Measurements from ENCODE around the gene SELENOI.

Gene SELENOI, protein sequence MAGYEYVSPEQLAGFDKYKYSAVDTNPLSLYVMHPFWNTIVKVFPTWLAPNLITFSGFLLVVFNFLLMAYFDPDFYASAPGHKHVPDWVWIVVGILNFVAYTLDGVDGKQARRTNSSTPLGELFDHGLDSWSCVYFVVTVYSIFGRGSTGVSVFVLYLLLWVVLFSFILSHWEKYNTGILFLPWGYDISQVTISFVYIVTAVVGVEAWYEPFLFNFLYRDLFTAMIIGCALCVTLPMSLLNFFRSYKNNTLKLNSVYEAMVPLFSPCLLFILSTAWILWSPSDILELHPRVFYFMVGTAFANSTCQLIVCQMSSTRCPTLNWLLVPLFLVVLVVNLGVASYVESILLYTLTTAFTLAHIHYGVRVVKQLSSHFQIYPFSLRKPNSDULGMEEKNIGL

DNA sequence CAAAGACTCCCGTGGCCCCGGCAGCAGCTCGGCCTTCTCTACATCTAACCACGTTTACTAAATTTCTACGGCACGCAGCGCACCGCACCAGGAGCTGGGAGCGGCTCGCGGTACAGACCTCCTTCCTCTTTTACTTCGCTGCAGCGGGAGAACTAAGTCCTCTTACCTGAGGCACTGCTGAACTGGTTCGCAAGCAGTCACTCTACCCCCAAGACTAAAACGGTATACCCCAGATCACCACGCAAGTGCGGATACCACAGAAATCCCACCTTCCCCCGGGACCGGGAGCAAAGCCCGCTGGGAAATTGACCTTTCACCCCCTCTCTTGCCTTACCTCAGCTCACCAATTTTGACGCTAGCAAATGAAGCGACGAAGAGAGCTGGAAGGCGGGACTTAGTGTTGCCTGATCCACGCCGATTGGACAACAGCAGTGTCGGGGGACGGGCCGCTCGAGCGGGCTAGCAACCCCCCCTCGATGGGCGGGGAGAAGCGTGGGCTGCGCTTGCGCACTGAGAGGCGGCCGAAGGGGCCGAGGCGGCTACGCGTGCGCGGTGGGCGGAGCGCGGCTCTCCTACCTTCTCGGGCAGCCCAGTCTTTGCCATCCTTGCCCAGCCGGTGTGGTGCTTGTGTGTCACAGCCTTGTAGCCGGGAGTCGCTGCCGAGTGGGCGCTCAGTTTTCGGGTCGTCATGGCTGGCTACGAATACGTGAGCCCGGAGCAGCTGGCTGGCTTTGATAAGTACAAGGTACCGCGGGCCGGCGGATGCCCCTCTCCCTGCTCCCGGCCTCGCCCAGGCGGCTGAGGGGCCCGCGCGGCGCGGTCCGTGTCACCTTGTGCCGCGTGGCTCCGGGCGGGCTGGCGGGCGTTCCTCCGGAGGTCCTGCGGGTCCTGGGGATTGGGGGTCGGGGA is at the start of gene SELENOI:
SELENOI (plus strand) TSS at position 599 of the 909 bp plus-strand sequence; CDS start at position 689, 90 bp downstream.
- ChIA-PET POLR2A (interaction anchor here (0.5 to 1.0 kb wide), 3 partner anchors 10 to 927 kb away, joined by 3 to 8 read pairs (median 3); no protein-coding TSS in a partner anchor), CTCF (interaction anchor here (0.9 to 3.5 kb wide), 4 partner anchors 9 to 257 kb away, joined by 3 to 13 read pairs (median 4); no protein-coding TSS in a partner anchor)
- DNase-seq (ENCODE audit: extremely low spot score), result peak; percentile 98
- TF ChIP-seq, protein P1, sequence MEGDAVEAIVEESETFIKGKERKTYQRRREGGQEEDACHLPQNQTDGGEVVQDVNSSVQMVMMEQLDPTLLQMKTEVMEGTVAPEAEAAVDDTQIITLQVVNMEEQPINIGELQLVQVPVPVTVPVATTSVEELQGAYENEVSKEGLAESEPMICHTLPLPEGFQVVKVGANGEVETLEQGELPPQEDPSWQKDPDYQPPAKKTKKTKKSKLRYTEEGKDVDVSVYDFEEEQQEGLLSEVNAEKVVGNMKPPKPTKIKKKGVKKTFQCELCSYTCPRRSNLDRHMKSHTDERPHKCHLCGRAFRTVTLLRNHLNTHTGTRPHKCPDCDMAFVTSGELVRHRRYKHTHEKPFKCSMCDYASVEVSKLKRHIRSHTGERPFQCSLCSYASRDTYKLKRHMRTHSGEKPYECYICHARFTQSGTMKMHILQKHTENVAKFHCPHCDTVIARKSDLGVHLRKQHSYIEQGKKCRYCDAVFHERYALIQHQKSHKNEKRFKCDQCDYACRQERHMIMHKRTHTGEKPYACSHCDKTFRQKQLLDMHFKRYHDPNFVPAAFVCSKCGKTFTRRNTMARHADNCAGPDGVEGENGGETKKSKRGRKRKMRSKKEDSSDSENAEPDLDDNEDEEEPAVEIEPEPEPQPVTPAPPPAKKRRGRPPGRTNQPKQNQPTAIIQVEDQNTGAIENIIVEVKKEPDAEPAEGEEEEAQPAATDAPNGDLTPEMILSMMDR (IDR thresholded peaks at IDR 0.05; ENCODE audit: control extremely low read depth, extremely low read depth, low read depth, missing control alignments), result no peak

DNA sequence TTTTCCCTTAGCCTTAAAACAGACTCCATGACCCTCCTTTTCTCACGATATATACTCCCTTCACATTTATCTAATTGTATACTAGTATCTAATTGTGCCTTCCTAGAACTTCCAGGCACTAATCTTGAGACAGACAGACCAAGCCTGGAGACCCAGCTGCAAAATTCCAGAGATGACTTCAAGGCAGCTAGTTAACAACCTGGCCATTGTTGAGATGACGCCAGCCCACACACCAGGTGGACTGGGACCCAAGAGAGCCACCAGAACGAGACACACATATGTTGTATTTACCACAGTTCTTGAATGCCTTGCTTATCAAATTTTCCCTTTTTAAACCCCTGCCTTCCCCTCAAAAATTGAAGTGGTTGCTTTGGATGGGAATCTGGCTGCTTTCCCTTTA is 48.9 kb upstream of the SELENOI start:
- TF ChIP-seq, protein P1 (IDR thresholded peaks at IDR 0.05; ENCODE audit: control extremely low read depth, extremely low read depth, low read depth, missing control alignments), result no peak
- no peak for DNase-seq (ENCODE audit: extremely low spot score)
- ChIA-PET POLR2A (no interaction called here), CTCF (no interaction called here)

DNA sequence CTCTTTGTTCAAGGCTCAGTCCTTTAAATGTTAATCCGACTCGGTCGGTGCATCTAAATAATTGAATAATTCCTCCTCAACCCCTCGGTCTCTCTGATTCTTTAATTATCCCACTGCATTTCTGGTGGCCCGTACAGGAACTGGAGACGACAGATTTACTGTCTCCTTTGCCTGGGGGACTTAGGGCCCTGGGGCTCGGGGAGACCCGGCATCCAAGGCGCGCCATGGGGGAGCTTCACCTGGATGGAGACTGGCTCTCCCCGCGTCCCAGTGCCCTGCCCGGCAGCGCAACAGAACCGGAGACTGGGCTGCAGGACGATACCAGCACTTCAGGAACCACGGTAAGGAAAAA is 47.7 kb upstream of the SELENOI start:
- TF ChIP-seq, protein P1 (IDR thresholded peaks at IDR 0.05; ENCODE audit: control extremely low read depth, extremely low read depth, low read depth, missing control alignments), result no peak
- no peak for DNase-seq (ENCODE audit: extremely low spot score)
- ChIA-PET POLR2A (no interaction called here), CTCF (interaction anchor here (1.1 to 1.2 kb wide), 2 partner anchors 8 to 11 kb away, joined by 3 to 4 read pairs; no protein-coding TSS in a partner anchor)

DNA sequence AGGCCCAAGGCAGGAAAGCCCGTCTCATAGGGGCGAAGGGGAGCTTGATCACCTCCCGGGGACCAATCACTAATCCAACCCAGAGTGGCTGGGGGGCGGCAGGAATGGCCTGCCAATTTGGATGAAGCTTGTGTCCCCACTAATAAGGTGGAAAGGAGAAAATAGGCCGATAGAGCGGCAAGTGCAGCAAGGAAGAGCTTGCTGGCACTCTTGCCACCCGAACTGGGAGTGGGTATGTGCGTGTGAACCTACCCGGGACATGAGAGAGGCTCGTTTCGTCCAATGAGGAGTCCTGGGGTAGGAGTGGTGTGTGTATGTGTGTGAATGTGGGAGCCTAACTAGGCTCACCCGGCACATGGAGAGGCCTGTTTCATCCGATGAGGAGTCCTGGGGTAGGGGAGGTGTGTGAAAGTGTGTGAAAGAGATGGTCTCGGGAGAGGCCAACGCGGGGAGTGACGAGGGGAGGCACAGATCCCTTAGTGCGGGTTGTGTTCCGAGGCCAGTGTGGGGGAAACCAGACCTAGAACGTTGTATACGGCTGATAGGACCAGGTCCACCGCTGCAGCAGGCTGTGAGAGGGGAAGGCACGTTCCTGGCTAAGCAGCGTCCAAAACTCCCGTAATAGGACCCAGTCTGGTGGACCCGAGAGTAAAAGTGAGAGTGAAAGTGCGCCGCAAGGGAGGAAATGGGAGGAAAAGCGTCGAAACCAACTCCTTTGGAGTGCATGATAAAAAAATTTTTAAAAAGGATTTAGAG is 47.1 kb upstream of the SELENOI start:
- TF ChIP-seq, protein P1 (IDR thresholded peaks at IDR 0.05; ENCODE audit: control extremely low read depth, extremely low read depth, low read depth, missing control alignments), result no peak
- ChIA-PET CTCF (interaction anchor here (1.1 to 1.2 kb wide), 2 partner anchors 9 to 10 kb away, joined by 3 to 4 read pairs; no protein-coding TSS in a partner anchor), POLR2A (no interaction called here)
- no peak for DNase-seq (ENCODE audit: extremely low spot score)

DNA sequence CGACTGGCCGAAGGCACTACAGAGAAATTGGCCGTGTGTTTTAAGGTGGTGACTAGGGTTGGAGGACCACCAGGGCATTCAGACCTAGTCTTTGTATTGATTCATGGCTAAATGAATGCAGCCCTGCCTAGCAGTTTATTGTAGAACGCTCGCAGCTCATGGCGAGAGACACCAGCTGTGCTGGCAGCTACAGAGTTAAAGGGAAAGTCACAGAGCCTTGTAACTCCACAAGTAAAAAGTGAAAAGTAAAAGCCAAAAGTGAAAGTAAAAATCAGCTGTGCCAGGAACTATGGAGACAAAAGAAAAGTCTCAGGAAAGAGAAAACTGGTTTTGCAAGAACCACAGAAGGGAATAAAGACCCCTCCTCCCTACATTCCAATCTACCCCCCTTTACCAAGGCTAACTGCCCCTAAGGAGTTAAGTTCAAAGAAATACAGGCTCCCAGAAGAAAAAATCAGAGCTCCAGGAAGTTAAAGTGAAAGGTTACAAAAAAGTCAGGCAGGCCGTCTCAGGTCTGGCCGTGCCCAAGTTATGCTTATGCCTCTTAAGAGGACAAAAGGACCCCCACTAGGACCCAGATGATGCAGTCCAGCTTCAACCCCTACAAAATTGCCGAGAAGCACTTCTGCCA is 46.4 kb upstream of the SELENOI start:
- TF ChIP-seq, protein P1 (IDR thresholded peaks at IDR 0.05; ENCODE audit: control extremely low read depth, extremely low read depth, low read depth, missing control alignments), result no peak
- ChIA-PET CTCF (interaction anchor here (0.9 kb wide), 2 partner anchors 9 to 12 kb away, joined by 3 read pairs; no protein-coding TSS in a partner anchor), POLR2A (no interaction called here)
- no peak for DNase-seq (ENCODE audit: extremely low spot score)

Measured in GM10248 (cell line).